NB4 (cell line): ENCODE data around the gene CHD6.

ENCODE experiments used
- DNase-seq: peaks from one replicate; pipeline ENCODE4 v3.0.0; 2010; ENCODE audit warnings: low read depth
- H3K4me3 ChIP-seq: one replicate; pipeline ENCODE4 v1.5.1; 2011; ENCODE audit warnings: mild to moderate bottlenecking, low read depth, low read length, moderate library complexity
- CTCF ChIP-seq: IDR thresholded peaks from one replicate; pipeline ENCODE4 v1.5.1; 2012; ENCODE audit warnings: low read depth, low read length
- MYC ChIP-seq: IDR thresholded peaks from 2 replicates; pipeline ENCODE4 v1.6.1; 2011; ENCODE audit warnings: low read depth, low read length
- POLR2A ChIP-seq: IDR thresholded peaks from 2 replicates; pipeline ENCODE4 v1.6.1; 2011; ENCODE audit warnings: mild to moderate bottlenecking; ENCODE audit not compliant: insufficient read length; ENCODE audit errors: extremely low read depth
- TF ChIP-seq, protein P1 (sequence below): IDR thresholded peaks from 2 replicates; pipeline ENCODE4 v1.6.1; 2011; ENCODE audit warnings: low read depth, low read length

The CHD6 gene

DNA sequence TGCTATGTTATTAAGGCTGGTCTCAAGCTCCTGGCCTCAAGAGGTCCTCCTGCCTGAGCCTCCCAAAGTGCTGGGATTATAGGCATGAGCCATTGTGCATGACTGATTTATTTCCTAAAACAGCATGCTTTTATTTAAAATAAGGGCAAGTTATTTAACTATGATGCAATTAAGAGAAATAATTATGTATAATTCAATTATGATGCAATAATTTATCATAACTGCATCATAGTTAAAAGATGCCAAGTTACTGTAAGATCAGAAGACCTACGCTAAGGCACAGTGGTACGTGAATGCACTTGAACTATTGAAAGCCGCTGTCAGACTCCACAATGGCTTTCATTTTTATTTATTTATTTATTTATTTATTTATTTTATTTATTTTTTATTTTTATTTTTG is 227.3 kb downstream of the CHD6 start:
- TF ChIP-seq POLR2A (no peak), MYC (no peak), CTCF (no peak)
- TF ChIP-seq, protein P1, sequence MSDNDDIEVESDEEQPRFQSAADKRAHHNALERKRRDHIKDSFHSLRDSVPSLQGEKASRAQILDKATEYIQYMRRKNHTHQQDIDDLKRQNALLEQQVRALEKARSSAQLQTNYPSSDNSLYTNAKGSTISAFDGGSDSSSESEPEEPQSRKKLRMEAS, result no peak
- H3K4me3 ChIP-seq, result no peak overlapping the region
- no peak for DNase-seq

- no peak for DNase-seq
- no peak for TF ChIP-seq MYC
- TF ChIP-seq, protein P1, result no peak
- no peak for TF ChIP-seq CTCF
- TF ChIP-seq POLR2A, result no peak
- no peak overlapping the region for H3K4me3 ChIP-seq
Observed at GRCh38 chr20:41387444-41387851, 230.7 kb downstream of the CHD6 start.

- TF ChIP-seq, protein P1, result no peak
- TF ChIP-seq MYC (no peak), CTCF (no peak), POLR2A (no peak)
- DNase-seq, result no peak
- H3K4me3 ChIP-seq, result no peak overlapping the region
Observed at GRCh38 chr20:41386502-41387427, 231.4 kb downstream of the CHD6 start.

DNA sequence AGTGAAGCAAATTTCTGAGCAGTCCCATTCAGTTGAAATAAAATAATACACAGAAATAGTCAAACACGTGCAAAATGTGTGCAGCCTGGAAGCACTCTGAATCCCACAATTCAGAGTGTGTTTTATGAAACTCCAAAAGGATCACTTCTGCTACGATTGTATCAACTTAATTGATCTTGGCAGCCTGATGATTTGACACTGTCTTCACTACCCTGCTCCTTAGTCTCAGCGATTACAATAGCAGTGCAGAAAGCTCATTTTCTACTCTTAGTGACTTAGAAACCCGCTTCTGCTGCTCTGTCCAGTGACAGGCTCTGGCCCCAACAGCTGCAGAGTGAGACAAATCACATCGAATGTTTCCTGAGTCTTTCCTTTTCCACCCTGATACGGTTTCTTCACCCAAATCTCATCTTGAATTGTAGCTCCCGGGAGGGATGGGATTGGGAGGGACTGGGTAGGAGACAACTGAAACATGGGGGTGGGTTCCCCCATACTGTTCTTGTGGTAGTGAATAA is 235.3 kb downstream of the CHD6 start:
- no peak overlapping the region for H3K4me3 ChIP-seq
- TF ChIP-seq CTCF (no peak), MYC (no peak), POLR2A (no peak)
- TF ChIP-seq, protein P1, result no peak
- no peak for DNase-seq

GRCh38 chr20:41380551-41381193 is 237.5 kb downstream of the CHD6 start:
- TF ChIP-seq MYC (no peak), POLR2A (no peak), CTCF (no peak)
- TF ChIP-seq, protein P1, result no peak
- peak; percentile 79 for DNase-seq
- H3K4me3 ChIP-seq, result no peak overlapping the region
